VCaP (cell line): ENCODE measurements around the gene KRTAP15-1.

ENCODE experiments used
- H3K27ac ChIP-seq: fragments of 450-650 bp; 2 replicates; pipeline ENCODE4 v1.5.1; 2017
- TF ChIP-seq, protein P1 (sequence below): fragments of 450-650 bp; conservative IDR thresholded peaks from 2 replicates; pipeline ENCODE4 v1.5.1; 2017; ENCODE audit warnings: mild to moderate bottlenecking, moderate library complexity

The KRTAP15-1 gene, protein sequence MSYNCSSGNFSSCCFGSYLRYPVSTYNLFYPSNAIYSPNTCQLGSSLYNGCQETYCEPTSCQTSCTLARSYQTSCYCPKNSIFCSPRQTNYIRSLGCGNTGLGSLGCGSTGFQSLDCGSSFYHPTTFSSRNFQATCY

DNA sequence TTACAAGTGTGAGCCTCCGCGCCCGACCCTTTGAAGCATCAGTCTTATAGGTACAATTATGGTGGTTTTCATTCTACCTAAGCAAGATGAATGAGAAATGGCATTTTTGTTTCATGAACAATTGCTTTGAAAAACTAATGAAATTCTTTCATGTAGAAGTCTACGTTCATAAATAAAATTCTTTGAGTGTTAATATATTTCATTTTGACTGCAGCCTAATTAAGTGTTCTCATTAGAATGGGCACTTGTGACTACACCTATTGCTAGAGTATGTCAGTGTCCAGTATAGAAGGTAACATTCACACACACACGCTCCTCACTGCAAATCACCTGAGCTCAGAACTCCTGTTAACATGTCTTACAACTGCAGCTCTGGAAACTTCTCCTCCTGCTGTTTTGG lies at the start of gene KRTAP15-1:
Gene KRTAP15-1, plus strand, starts transcription at position 301 of the 400 bp plus-strand sequence. Its CDS starts 53 bp downstream, at position 354.
- no peak within 1 kb of the TSS for H3K27ac ChIP-seq
- TF ChIP-seq, protein P1, sequence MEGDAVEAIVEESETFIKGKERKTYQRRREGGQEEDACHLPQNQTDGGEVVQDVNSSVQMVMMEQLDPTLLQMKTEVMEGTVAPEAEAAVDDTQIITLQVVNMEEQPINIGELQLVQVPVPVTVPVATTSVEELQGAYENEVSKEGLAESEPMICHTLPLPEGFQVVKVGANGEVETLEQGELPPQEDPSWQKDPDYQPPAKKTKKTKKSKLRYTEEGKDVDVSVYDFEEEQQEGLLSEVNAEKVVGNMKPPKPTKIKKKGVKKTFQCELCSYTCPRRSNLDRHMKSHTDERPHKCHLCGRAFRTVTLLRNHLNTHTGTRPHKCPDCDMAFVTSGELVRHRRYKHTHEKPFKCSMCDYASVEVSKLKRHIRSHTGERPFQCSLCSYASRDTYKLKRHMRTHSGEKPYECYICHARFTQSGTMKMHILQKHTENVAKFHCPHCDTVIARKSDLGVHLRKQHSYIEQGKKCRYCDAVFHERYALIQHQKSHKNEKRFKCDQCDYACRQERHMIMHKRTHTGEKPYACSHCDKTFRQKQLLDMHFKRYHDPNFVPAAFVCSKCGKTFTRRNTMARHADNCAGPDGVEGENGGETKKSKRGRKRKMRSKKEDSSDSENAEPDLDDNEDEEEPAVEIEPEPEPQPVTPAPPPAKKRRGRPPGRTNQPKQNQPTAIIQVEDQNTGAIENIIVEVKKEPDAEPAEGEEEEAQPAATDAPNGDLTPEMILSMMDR: no peak

DNA sequence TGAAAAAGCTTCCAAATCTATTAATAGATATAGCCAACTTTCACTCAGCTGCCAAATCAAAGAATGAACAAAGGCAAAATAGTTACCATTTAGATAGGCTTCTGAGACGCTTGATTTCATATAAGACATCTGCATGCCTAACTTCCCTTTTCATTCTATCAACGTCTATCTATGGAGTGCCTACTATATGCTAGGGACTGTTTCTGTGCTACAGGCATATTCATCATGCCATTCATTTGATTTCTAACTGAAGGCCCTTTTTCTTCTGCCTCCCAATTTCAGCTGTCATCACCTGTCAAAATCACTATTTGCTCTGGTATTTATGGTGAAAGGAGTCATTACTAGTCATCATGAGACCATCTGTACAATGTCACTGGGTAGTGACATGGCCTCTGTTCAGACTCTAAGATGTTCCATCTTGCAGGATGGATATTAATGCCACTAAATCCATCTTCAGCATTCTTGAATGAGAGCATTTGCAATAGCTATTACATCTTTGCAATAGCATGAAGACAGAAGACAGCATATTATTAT lies 48.5 kb upstream of the KRTAP15-1 start:
- TF ChIP-seq, protein P1: no peak
- H3K27ac ChIP-seq: no peak overlapping the region

DNA sequence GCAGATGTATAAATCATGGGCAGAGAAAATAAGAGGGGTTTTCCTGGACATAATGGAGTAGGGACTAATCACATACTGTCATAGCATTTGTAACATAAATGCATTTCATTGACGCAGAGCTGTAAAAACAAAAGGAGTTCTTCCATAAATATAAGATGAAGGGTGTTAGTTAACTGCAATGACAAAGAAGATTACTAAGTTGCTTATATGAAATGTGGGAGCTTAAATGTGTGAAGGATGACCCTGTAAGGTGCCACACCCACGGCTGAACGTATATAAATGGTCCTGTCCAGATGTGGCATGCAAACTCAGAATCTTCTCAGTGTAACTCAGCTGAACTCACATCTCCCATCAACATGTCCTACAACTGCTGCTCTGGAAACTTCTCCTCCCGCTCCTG lies 44.3 kb upstream of the KRTAP15-1 start, which contains the start of gene KRTAP13-1:
Gene KRTAP13-1, plus strand, starts transcription at position 301 of the 400 bp plus-strand sequence. Its CDS starts 56 bp downstream, at position 357.
- no peak within 1 kb of the TSS for H3K27ac ChIP-seq
- TF ChIP-seq, protein P1: no peak

DNA sequence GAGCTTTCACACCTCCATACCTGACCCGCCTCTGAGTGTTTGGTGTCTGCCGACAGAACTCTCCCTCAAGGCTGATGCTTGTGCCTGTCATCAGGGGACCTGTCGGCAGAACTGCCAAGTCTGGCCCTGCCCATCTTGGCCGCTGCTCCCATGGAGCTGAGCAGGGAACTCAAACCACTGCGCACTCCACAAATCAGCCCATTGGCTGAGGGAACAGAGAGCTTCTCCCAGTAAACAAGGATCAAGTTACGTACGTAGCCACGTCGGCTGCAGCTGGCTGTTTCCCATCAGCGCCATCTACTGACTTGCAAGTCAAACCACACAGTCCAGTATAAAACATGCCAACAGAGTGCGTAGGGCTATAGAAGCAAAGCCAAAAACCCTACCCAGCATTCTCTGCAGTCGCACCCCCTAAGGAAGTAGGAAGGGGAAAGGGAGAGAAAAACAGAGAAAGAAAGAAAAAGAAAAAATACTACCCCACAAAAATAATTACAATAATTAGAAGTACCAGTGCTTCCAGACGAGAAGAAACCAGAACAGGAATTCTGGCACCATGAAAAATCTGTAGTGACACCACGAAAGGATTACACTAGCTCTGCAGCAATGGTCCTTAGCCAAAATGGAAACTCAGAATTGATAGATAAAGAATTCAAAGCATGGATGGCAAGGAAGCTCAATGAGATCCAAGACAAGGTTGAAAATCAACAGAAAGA lies 31.1 kb upstream of the KRTAP15-1 start:
- TF ChIP-seq, protein P1: peak; percentile 100
- peak overlapping the region; percentile 8; the same call in 1 of the 2 replicates for H3K27ac ChIP-seq

DNA sequence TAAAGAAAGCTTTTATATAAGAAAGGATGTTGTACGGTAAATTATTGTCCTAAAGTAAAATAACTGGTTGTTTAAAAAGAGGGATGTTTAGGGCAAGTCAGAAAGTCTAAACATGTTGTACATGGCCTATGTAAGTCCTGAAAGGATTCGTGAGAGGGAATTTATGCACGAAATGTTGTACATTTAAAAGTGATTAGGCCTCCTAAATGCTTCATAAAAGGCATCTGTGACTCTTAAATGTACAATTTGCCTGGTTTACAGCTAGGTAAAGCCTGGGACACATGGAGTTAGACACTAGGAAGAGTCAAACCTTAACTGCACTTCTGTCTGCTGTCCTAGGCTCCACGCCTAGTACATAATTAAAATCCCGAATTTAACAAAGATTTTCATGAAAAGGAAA lies 24.1 kb upstream of the KRTAP15-1 start:
- no peak overlapping the region for H3K27ac ChIP-seq

DNA sequence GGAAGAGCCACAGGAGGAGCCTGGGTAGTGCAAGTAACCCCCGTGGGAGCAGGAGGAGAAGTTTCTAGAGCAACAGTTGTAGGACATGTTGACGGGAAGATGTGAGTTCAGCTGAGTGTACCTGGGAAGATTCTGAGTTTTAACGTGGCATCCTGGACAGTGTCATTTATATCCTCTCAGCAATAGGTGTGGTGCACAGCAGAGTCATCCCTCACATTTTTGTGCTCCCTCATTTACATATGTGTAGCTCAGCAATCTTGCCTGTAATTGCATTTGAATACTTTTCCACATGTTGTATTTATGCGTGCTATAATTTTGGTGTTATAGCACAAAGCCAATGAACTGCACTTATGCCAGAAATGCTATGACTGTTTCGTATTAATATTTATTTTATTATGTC lies 14.2 kb upstream of the KRTAP15-1 start, which contains the start of gene KRTAP13-3:
Gene KRTAP13-3, minus strand, starts transcription at position 101 of the 400 bp plus-strand sequence. Its CDS starts 14 bp downstream, at position 87.
- no peak within 1 kb of the TSS for H3K27ac ChIP-seq
- TF ChIP-seq, protein P1: no peak

More for the DNA sequence above, 24.1 kb upstream of the KRTAP15-1 start:
- TF ChIP-seq, protein P1: no peak

DNA sequence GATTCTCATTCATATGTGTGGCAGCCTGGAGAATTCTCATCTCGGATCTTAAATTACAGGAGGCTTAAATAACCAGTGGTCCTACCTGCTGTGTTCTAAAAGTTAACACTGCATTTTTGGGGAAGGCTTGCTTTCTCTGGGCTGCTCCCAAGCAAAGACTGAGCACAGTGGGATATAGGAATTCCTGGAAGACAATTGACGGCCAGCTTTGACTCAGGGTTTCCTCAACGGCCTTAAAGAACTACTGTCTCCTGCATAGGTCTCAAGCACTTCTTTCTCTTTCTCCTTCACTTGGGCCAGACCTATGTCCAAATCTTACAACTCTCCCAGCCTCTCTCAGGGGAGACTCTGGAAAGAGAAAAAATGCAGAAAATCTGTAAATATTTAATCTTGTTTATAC lies 13.3 kb upstream of the KRTAP15-1 start:
- H3K27ac ChIP-seq: no peak overlapping the region
- TF ChIP-seq, protein P1: no peak
